SK-N-SH treated with all-trans-retinoic acid at 6 μM for 48 hours (cell line): ENCODE data around the gene UBASH3B.

Experiments
- CREB5 ChIP-seq: fragments of 250-450 bp; sonication (Bioruptor Pico); IDR thresholded peaks from 2 replicates; pipeline ENCODE4 v1.5.1; 2020; ENCODE audit warnings: low read depth, mild to moderate bottlenecking, moderate library complexity
- RARB ChIP-seq: fragments of 250-450 bp; sonication (Bioruptor Pico); IDR thresholded peaks from 2 replicates; pipeline ENCODE4 v1.8.0; 2021; ENCODE audit warnings: mild to moderate bottlenecking, moderate library complexity
- TSHZ2 ChIP-seq: fragments of 250-450 bp; sonication (Bioruptor Pico); IDR thresholded peaks from 2 replicates; pipeline ENCODE4 v1.5.0; 2020; ENCODE audit warnings: mild to moderate bottlenecking, moderate library complexity
- ZFP3 ChIP-seq: fragments of 250-450 bp; sonication (Bioruptor Pico); IDR thresholded peaks from 2 replicates; pipeline ENCODE4 v1.5.0; 2020; ENCODE audit warnings: mild to moderate bottlenecking, moderate library complexity
- ZFP30 ChIP-seq: fragments of 450-650 bp; formaldehyde crosslinking; IDR thresholded peaks from 2 replicates; pipeline ENCODE4 v1.5.0; 2022; ENCODE audit warnings: mild to moderate bottlenecking, moderate library complexity

GRCh38 chr11:122637541-122637940, 18.0 kb upstream of the UBASH3B start:
- TF ChIP-seq ZFP30 (CRISPR knock-in tag) = no peak
- TF ChIP-seq RARB (CRISPR knock-in tag) = no peak
- TF ChIP-seq TSHZ2 (CRISPR knock-in tag) = no peak
- no peak for TF ChIP-seq ZFP3 (CRISPR knock-in tag)
- no peak for TF ChIP-seq CREB5
